Inflammatory macrophage treated with lipopolysaccharide for 4 hours (primary cell): ENCODE data around the gene TMCC2.
"Not testable (repeated sequence)": the region's sequence is repeated elsewhere in the genome, so short reads cannot be mapped to it uniquely, and the experiment has no call there.

Experiments used
- DNase-seq: peaks from one replicate; pipeline ENCODE4 v3.0.0-alpha.2; 2020

TMCC2 gene

GRCh38 chr1:205285381-205286101 is 57.8 kb downstream of the TMCC2 start:
- peak; percentile 74 for DNase-seq

GRCh38 chr1:205286335-205286950 is 58.7 kb downstream of the TMCC2 start:
- DNase-seq = peak; percentile 10

- peak; percentile 24 for DNase-seq
Observed at GRCh38 chr1:205287076-205287475, 59.3 kb downstream of the TMCC2 start.

GRCh38 chr1:205287767-205288559 is 60.2 kb downstream of the TMCC2 start:
- DNase-seq = peak; percentile 96

GRCh38 chr1:205291596-205291995 is 63.9 kb downstream of the TMCC2 start:
- DNase-seq = no peak

- DNase-seq = no peak
Observed at GRCh38 chr1:205293350-205294074, 65.8 kb downstream of the TMCC2 start.

GRCh38 chr1:205294175-205294917 is 66.6 kb downstream of the TMCC2 start:
- DNase-seq = peak; percentile 29

- DNase-seq = no peak
Observed at GRCh38 chr1:205294934-205295333, 67.2 kb downstream of the TMCC2 start.

GRCh38 chr1:205296154-205296553 is 68.4 kb downstream of the TMCC2 start:
- DNase-seq = no peak

- DNase-seq = not testable (repeated sequence)
Observed at GRCh38 chr1:205297546-205298177, 69.9 kb downstream of the TMCC2 start.

- no peak for DNase-seq
Observed at GRCh38 chr1:205298191-205298994, 70.6 kb downstream of the TMCC2 start.

- no peak for DNase-seq
Observed at GRCh38 chr1:205300149-205300548, 72.4 kb downstream of the TMCC2 start.

- no peak for DNase-seq
Observed at GRCh38 chr1:205301205-205301821, 73.6 kb downstream of the TMCC2 start.

- no peak for DNase-seq
Observed at GRCh38 chr1:205301842-205302588, 74.3 kb downstream of the TMCC2 start.

- DNase-seq = no peak
Observed at GRCh38 chr1:205303247-205303888, 75.6 kb downstream of the TMCC2 start.

GRCh38 chr1:205304046-205304694 is 76.4 kb downstream of the TMCC2 start:
- DNase-seq = no peak

- DNase-seq = no peak
Observed at GRCh38 chr1:205304695-205305070, 76.9 kb downstream of the TMCC2 start.

- no peak for DNase-seq
Observed at GRCh38 chr1:205306929-205307566, 79.3 kb downstream of the TMCC2 start.
